Measurements from ENCODE around the gene PRKRA. TPM values are rescaled to one million over a fixed set of nuclear protein-coding genes. Genes with fewer than 3 reads are reported as not detected.

PRKRA gene
- total and polyA plus RNA-seq, 2 of the 13 experiments (the other 11 are each of a cell fraction or from before 2014, with no cell fraction given) = 53.1 to 74.7 TPM

- TF ChIP-seq SRSF9 (IDR thresholded peaks at IDR 0.05; ENCODE audit: borderline replicate concordance, insufficient read depth, low read depth, low read length, poor library complexity, severe bottlenecking) = no peak
- peak; percentile 59 for TF ChIP-seq PTBP1 (IDR thresholded peaks at IDR 0.05; ENCODE audit: low read depth, low read length, poor library complexity, severe bottlenecking)
- TF ChIP-seq ISL2 (CRISPR knock-in tag; IDR thresholded peaks at IDR 0.05) = peak; percentile 67
- no peak for TF ChIP-seq RORA (CRISPR knock-in tag; IDR thresholded peaks at IDR 0.05)
- peak; percentile 81 for TF ChIP-seq PRDM10 (CRISPR knock-in tag; IDR thresholded peaks at IDR 0.05; ENCODE audit: low read depth)
- peak; percentile 90 for TF ChIP-seq ZNF143 (CRISPR knock-in tag; IDR thresholded peaks at IDR 0.05)
- TF ChIP-seq ZBTB8A (CRISPR knock-in tag; IDR thresholded peaks at IDR 0.05; ENCODE audit: borderline replicate concordance, low read depth) = peak; percentile 93
- TF ChIP-seq PBX2 (CRISPR knock-in tag; IDR thresholded peaks at IDR 0.05) = no peak
- peak; percentile 63 for TF ChIP-seq ZSCAN9 (CRISPR knock-in tag; IDR thresholded peaks at IDR 0.05; ENCODE audit: borderline replicate concordance)
- TF ChIP-seq ZFY (CRISPR knock-in tag; IDR thresholded peaks at IDR 0.05) = peak; percentile 99
- TF ChIP-seq ZNF619 (CRISPR knock-in tag; IDR thresholded peaks at IDR 0.05) = peak; percentile 94
- peak; percentile 13; the same call in 1 of the 2 replicates for TF ChIP-seq HNF1B (CRISPR knock-in tag; IDR thresholded peaks at IDR 0.05)
- TF ChIP-seq ZNF335 (CRISPR knock-in tag; IDR thresholded peaks at IDR 0.05) = 0 out of 2 replicates have a peak, but pooled peaks have one; percentile 37
- peak; percentile 59; the same call in 1 of the 2 replicates for TF ChIP-seq ZNF101 (CRISPR knock-in tag; IDR thresholded peaks at IDR 0.05; ENCODE audit: borderline replicate concordance, low read depth)
- TF ChIP-seq ZEB1 (IDR thresholded peaks at IDR 0.05; ENCODE audit: insufficient replicate concordance, low read depth) = no peak
- TF ChIP-seq ARID4A (CRISPR knock-in tag; IDR thresholded peaks at IDR 0.05; ENCODE audit: borderline replicate concordance) = peak; percentile 97
- peak; percentile 65; the same call in 1 of the 2 replicates for TF ChIP-seq HNRNPUL1 (IDR thresholded peaks at IDR 0.05; ENCODE audit: low read depth, low read length)
Measured at GRCh38 chr2:178450774-178451525, at the start of gene PRKRA, which contains the start of gene PJVK (continued).
